Tibial nerve (tissue), 4 donors: Measurements from ENCODE around the gene CD247.

Experiments
- CTCF ChIP-seq, 5 experiments: fragments of 200-600 bp in 3 of 5; fragments of 450-650 bp in 2 of 5; sonication (generic) in 3 of 5; IDR thresholded peaks; one replicate each; pipeline ENCODE4 v1.5.1; 2016 to 2019; ENCODE audit warnings: antibody characterized with exemption in 5 of 5, mild to moderate bottlenecking in 3 of 5, moderate library complexity in 2 of 5
- EP300 ChIP-seq, 2 donors: sonication (generic); formaldehyde crosslinking; IDR thresholded peaks; one replicate each; pipeline ENCODE4 v1.6.1; 2017; ENCODE audit warnings: antibody characterized with exemption in 2 of 2, mild to moderate bottlenecking in 1 of 2
- POLR2A ChIP-seq, 2 donors: fragments of 450-650 bp; IDR thresholded peaks; one replicate each; pipeline ENCODE4 v1.6.1; 2017; ENCODE audit warnings: antibody characterized with exemption in 2 of 2, mild to moderate bottlenecking in 2 of 2, moderate library complexity in 2 of 2

- TF ChIP-seq CTCF (IDR thresholded peaks at IDR 0.05) (no peak), EP300 (IDR thresholded peaks at IDR 0.05) (no peak), POLR2A (IDR thresholded peaks at IDR 0.05) (no peak)
Observed at GRCh38 chr1:167465743-167466142, 52.6 kb downstream of the CD247 start.
